Cerebellar cortex (tissue), 1 donor: ENCODE results near the gene TNRC18.
A peak's percentile ranks its signal among the peaks of the same experiment; 100 is the strongest.

Experiments
- DNase-seq: peaks from one replicate; pipeline ENCODE4 v3.0.0-alpha.2; 2015; ENCODE audit warnings: low spot score

Gene TNRC18

GRCh38 chr7:5403442-5403841 is 20.2 kb downstream of the TNRC18 start:
- no peak for DNase-seq

DNA sequence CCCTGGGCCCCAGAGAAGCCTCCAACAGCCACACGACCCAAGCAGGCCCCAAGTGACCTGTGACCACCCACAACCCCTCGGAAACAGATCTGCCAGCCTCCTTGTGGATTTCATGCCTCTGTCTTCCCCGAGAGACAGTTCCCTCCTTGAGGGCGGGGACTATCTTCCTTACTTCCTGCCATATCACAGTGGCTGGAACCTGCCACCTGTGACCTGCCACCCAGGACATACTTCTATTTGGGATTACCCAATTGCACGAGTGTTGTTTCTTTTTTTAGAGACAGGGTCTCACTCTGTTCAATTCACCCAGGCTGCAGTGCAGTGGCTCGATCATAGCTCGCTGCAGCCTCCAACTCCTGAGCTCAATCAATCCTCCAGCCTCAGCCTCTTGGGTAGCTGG is 25.9 kb downstream of the TNRC18 start:
- DNase-seq, result no peak

- peak; percentile 41 for DNase-seq
Observed at GRCh38 chr7:5396999-5397663, 26.5 kb downstream of the TNRC18 start.

- DNase-seq, result no peak
Observed at GRCh38 chr7:5396542-5396941, 27.1 kb downstream of the TNRC18 start.

GRCh38 chr7:5395246-5395645 is 28.4 kb downstream of the TNRC18 start:
- DNase-seq, result no peak

- DNase-seq, result no peak
Observed at GRCh38 chr7:5394264-5395105, 29.1 kb downstream of the TNRC18 start.

DNA sequence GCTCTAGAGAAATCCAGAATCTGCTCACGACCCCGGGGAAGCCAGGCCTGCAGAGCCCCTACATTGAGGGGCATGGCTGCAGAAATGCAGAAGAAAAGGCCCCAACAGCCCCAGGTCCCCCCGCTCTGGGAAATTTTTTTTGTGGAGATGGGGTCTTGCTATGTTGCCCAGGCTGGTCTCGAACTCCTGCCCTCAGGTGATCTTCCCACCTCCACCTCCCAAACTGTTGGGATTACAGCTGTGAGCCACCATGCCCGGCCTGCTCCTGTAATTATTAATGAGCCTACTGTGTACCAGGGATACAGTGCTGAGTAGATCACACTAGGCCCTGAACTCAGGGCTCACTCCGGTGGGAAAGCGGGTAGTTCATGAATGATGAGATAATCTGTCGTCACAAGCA is 29.9 kb downstream of the TNRC18 start:
- DNase-seq, result no peak

- no peak for DNase-seq
Observed at GRCh38 chr7:5393328-5393727, 30.3 kb downstream of the TNRC18 start.

DNA sequence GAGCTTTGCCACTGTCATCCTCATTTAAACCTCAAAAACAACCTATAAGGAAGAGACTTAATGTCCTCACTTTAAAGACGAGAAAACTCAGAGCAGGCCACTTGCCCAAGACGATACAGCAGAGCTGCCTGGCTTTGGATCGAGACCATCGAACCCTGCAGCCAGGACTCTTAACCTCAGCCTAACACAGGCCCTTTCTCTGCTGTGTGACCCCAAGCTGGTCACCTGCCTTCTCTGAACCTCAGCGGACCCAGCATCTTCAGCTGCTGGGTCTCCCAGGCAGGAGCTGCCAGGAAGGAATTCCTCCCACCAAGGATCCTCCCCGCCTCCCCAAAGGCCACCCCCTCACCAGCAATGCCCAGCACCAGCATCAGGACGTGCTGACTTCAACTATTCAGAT is 32.7 kb downstream of the TNRC18 start:
- no peak for DNase-seq

- DNase-seq, result no peak
Observed at GRCh38 chr7:5388905-5389433, 34.7 kb downstream of the TNRC18 start.

- DNase-seq, result no peak
Observed at GRCh38 chr7:5388273-5388901, 35.2 kb downstream of the TNRC18 start.

GRCh38 chr7:5387711-5388245 is 35.9 kb downstream of the TNRC18 start:
- no peak for DNase-seq

GRCh38 chr7:5384618-5385017 is 39.0 kb downstream of the TNRC18 start:
- DNase-seq, result no peak

GRCh38 chr7:5383314-5384098 is 40.1 kb downstream of the TNRC18 start:
- DNase-seq, result no peak

- DNase-seq, result peak; percentile 56
Observed at GRCh38 chr7:5382281-5382892, 41.2 kb downstream of the TNRC18 start.

- DNase-seq, result no peak
Observed at GRCh38 chr7:5381071-5381772, 42.4 kb downstream of the TNRC18 start.

DNA sequence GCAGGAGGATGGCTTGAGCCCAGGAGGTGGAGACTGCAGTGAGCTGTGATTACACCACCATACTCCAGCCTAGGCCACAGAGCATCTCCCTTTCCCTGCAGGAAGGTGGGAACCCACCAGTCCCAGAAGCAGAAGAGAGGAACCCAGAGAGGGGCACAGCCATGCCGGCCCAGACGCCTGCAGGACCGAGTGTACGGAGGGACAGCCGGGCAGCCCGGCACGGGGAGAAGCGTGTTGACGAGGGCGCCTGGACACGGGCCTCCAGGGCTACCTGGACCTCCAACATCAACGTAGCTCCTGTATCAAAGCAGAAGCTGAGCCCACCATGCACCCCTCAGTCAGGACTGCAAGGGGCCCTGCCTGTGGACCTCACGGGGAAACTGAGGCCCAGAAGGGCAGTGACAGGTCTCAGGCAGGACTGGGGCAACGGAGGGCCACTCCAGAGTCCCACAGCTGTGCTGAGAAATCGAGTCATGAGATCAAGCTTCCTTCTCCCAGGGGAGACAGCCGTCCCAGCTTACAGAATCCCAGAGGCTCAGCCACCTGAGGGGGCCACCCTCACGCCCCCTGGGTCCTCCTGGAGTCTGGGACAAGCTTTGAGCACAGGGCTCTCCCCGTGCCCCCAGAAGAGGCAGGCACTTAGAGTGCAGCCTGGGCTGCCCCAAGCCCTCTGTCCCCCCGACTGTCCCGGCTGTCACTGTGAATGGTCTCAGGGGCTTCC is 43.1 kb downstream of the TNRC18 start:
- no peak for DNase-seq

DNA sequence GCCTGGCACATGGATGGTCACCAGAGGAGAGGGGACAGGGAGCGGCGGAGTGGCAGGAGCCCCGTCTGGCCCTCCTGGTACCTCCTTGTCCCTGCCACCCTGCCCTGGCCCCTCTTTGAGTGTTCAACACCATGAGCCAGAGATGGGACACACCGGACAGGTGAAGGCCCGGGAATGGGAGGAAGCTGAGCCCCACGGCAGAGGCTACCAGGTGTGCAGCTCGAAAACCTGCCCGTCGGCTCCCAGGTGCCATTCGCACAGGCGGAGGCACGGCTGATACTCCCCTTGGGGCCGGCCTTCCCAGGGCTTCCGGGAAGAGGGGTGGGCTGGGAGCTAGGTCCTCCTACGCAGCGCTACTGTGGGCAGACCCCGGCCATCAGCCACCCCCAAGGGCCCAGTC is 44.1 kb downstream of the TNRC18 start:
- no peak for DNase-seq

- DNase-seq, result no peak
Observed at GRCh38 chr7:5377816-5378215, 45.8 kb downstream of the TNRC18 start.

GRCh38 chr7:5377279-5377678 is 46.4 kb downstream of the TNRC18 start:
- no peak for DNase-seq
